ENCODE data around the gene RARA.

DNA sequence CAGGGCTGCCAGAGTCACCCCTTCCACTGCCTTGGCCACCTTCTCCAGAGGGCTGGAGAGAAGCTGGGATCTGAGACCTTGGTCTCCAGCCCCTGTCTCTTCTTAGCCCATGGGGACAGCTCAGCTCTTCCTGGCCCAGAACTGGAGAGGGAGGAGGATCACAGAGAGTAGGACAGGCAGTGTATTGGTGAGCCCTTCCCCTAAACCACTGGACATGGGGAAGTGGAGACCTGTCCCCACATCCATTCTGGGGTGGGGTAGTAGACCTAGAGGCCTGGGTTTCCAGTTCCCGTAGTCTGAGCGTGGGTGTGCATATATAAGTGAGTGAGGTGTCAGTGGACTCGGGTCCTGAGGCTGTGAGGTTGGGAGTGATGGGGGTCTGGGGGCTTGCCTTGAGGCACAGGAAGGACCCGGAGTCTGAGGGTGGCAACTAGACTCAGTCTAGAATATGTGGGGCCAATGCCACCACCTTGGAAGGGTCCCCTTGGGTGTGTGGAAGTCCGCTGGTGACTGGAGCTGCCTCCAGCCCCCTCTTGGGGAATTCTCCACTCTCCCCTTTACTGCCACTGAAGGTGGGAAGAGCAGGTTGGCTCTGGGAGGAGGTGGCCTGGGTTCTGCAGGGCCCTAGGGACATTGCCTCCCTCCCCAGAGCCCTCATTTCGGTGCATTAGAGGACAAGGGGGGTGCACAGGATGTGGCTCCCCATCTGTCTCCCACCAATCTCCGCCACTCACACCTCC, 35.6 kb downstream of the RARA start:
- TF ChIP-seq, protein P1, sequence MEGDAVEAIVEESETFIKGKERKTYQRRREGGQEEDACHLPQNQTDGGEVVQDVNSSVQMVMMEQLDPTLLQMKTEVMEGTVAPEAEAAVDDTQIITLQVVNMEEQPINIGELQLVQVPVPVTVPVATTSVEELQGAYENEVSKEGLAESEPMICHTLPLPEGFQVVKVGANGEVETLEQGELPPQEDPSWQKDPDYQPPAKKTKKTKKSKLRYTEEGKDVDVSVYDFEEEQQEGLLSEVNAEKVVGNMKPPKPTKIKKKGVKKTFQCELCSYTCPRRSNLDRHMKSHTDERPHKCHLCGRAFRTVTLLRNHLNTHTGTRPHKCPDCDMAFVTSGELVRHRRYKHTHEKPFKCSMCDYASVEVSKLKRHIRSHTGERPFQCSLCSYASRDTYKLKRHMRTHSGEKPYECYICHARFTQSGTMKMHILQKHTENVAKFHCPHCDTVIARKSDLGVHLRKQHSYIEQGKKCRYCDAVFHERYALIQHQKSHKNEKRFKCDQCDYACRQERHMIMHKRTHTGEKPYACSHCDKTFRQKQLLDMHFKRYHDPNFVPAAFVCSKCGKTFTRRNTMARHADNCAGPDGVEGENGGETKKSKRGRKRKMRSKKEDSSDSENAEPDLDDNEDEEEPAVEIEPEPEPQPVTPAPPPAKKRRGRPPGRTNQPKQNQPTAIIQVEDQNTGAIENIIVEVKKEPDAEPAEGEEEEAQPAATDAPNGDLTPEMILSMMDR (tag by site-specific recombination; IDR thresholded peaks at IDR 0.05): no peak
- TF ChIP-seq ZNF785 (tag by site-specific recombination; IDR thresholded peaks at IDR 0.05) (no peak), ZNF362 (tag by site-specific recombination; IDR thresholded peaks at IDR 0.05) (no peak), ZNF423 (tag by site-specific recombination; IDR thresholded peaks at IDR 0.05) (no peak), ZNF24 (tag by site-specific recombination; IDR thresholded peaks at IDR 0.05) (no peak), ZNF776 (tag by site-specific recombination; IDR thresholded peaks at IDR 0.05; ENCODE audit: borderline replicate concordance) (no peak)
